Lower lobe of right lung (tissue), 2 donors: ENCODE measurements around the gene MGST3. TPM values are rescaled to one million over a fixed set of nuclear protein-coding genes. Genes with fewer than 3 reads are reported as not detected.

Experiments used
- ATAC-seq, 2 donors: fragments of 200-7000 bp; cut with Tn5 transposase; one replicate each; pipeline ENCODE4 v1.9.1; 2020 to 2022; ENCODE audit warnings: mild to moderate bottlenecking in 2 of 2, moderate library complexity in 2 of 2
- DNase-seq: peaks from one replicate; pipeline ENCODE4 v3.0.0-alpha.2; 2020
- H3K27ac ChIP-seq: fragments of 200-600 bp; one replicate; pipeline ENCODE4 v1.8.0; 2022
- H3K27me3 ChIP-seq: fragments of 200-600 bp; one replicate; pipeline ENCODE4 v1.8.0; 2022; ENCODE audit warnings: low read depth
- H3K36me3 ChIP-seq: fragments of 200-600 bp; one replicate; pipeline ENCODE4 v1.8.0; 2022; ENCODE audit warnings: mild to moderate bottlenecking
- H3K4me1 ChIP-seq: fragments of 200-600 bp; one replicate; pipeline ENCODE4 v1.8.0; 2022
- H3K4me3 ChIP-seq: fragments of 200-600 bp; one replicate; pipeline ENCODE4 v1.8.0; 2022; ENCODE audit warnings: mild to moderate bottlenecking
- H3K9me3 ChIP-seq: fragments of 200-600 bp; one replicate; pipeline ENCODE4 v1.8.0; 2022
- CTCF ChIP-seq: fragments of 200-600 bp; IDR thresholded peaks from one replicate; pipeline ENCODE4 v1.8.0; 2022; ENCODE audit warnings: antibody characterized with exemption, mild to moderate bottlenecking
- intact Hi-C: fragments of 100-400 bp; cut with DNase I; formaldehyde crosslinking; loops from one replicate; pipeline ENCODE4 v1.11.0; 2022
- total RNA-seq: library from RNA; stranded (reverse); fragmentation: NEBNext Ultra II Directional; extraction: Animal tissue kit (Norgen Biotek cat#: 25700); gene quantifications from one replicate; pipeline ENCODE4 v1.2.1, GENCODE V29; 2021
- donor health status: DM: no; HTN: yes; CAD: no; lungs with severe emphysema.

MGST3 gene
- total RNA-seq, 1 donor from 2014 or later = 216 TPM

- H3K4me3 ChIP-seq = no peak overlapping the region
- ATAC-seq = peak; percentile 78 to 90
- intact Hi-C loops = no loop called here
- H3K9me3 ChIP-seq = no peaks in the 10 kb centered on the region
- no peak for TF ChIP-seq CTCF
- H3K27ac ChIP-seq = no peak overlapping the region
- peaks cover 13% of the 10 kb centered on the region for H3K4me1 ChIP-seq
- H3K36me3 ChIP-seq = peaks cover 90% of the 10 kb centered on the region
- no peak for DNase-seq
- no peaks in the 10 kb centered on the region for H3K27me3 ChIP-seq
Observed at GRCh38 chr1:165666152-165666825, 35.3 kb downstream of the MGST3 start.

- Histone ChIP-seq H3K9me3 (no peaks in the 10 kb centered on the region), H3K27me3 (no peaks in the 10 kb centered on the region), H3K36me3 (peaks cover 85% of the 10 kb centered on the region), H3K4me3 (no peak overlapping the region), H3K27ac (no peak overlapping the region), H3K4me1 (peaks cover 13% of the 10 kb centered on the region)
- DNase-seq (no peak), ATAC-seq (no peak)
- TF ChIP-seq CTCF = no peak
- intact Hi-C loops = no loop called here
Observed at GRCh38 chr1:165668184-165668583, 37.1 kb downstream of the MGST3 start.

- Histone ChIP-seq H3K9me3 (no peaks in the 10 kb centered on the region), H3K4me3 (no peak overlapping the region), H3K4me1 (peaks cover 7% of the 10 kb centered on the region), H3K27me3 (no peaks in the 10 kb centered on the region), H3K27ac (no peak overlapping the region), H3K36me3 (peaks cover 80% of the 10 kb centered on the region)
- ATAC-seq = no peak
- TF ChIP-seq CTCF = no peak
- intact Hi-C loops = no loop called here
- DNase-seq = no peak
Observed at GRCh38 chr1:165671526-165671925, 40.5 kb downstream of the MGST3 start.

- Histone ChIP-seq H3K36me3 (peaks cover 77% of the 10 kb centered on the region), H3K27ac (no peak overlapping the region), H3K4me1 (no peaks in the 10 kb centered on the region), H3K27me3 (no peaks in the 10 kb centered on the region), H3K9me3 (no peaks in the 10 kb centered on the region), H3K4me3 (no peak overlapping the region)
- intact Hi-C loops = no loop called here
- ATAC-seq = no peak
- DNase-seq = no peak
- TF ChIP-seq CTCF = no peak
Observed at GRCh38 chr1:165674599-165674998, 43.6 kb downstream of the MGST3 start.

GRCh38 chr1:165675794-165676193 is 44.8 kb downstream of the MGST3 start:
- Histone ChIP-seq H3K27me3 (no peaks in the 10 kb centered on the region), H3K36me3 (peaks cover 79% of the 10 kb centered on the region), H3K4me1 (no peaks in the 10 kb centered on the region), H3K27ac (no peak overlapping the region), H3K4me3 (no peak overlapping the region), H3K9me3 (no peaks in the 10 kb centered on the region)
- TF ChIP-seq CTCF = no peak
- ATAC-seq (no peak), DNase-seq (no peak)
- intact Hi-C loops = no loop called here
